ENCODE data around the gene WNT11.

- TF ChIP-seq OSR1 (CRISPR knock-in tag; IDR thresholded peaks at IDR 0.05) (no peak), GLIS3 (CRISPR knock-in tag; IDR thresholded peaks at IDR 0.05) (no peak), ARNTL (CRISPR knock-in tag; IDR thresholded peaks at IDR 0.05; ENCODE audit: borderline replicate concordance, low read depth) (no peak), ZFP30 (CRISPR knock-in tag; IDR thresholded peaks at IDR 0.05) (no peak), PATZ1 (CRISPR knock-in tag; IDR thresholded peaks at IDR 0.05; ENCODE audit: borderline replicate concordance) (no peak)
Observed at GRCh38 chr11:76251226-76251575, 44.9 kb upstream of the WNT11 start.

All from SK-N-SH treated with all-trans-retinoic acid at 6 μM for 48 hours (cell line).